Fibroblast of peridontal ligament (primary cell): ENCODE data around the gene DPF3.
A peak's percentile ranks its signal among the peaks of the same experiment; 100 is the strongest.

Experiments
- DNase-seq: peaks from one replicate; pipeline ENCODE4 v3.0.0-alpha.2; 2010; ENCODE audit errors: extremely low read depth

DPF3 gene

GRCh38 chr14:72682188-72682587, 211.7 kb downstream of the DPF3 start:
- DNase-seq, result peak; percentile 99

DNA sequence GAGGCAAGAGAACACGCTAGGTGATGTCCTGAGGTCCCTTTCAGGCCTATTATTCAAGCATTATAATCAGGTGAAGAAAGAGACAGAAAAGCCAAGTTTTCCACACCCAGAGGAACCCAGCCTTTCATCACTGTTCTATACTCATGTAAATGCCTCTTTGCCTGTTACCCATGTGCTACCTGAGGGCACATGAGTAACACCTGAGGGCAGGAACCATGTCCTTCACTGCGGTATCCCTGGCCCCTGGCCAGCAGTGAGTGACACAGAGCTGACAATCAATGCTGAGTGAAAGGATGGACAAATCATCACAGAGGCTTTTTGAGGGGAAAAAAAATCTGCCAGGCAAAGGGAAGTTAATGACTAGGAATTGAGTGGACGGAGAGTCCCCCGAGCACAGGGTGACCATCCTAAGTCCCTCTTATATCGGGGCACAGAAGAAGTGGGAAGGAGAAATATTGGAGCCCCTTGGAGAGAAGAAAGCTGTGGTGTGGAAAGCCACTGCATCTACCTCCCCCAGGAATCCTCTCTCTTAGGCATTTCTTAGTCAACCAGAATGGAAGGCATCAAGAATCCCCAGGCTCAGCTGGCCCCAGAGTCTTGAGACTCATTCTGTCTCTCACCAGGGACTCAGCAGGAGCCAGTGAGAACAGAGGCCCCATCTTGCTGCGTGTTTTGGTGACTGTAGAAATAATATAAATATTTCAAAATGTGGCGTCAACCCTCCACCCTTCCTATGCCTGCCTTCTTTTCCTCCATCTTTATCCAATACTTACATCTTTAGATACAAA, 212.9 kb downstream of the DPF3 start:
- no peak for DNase-seq

- no peak for DNase-seq
Measured at GRCh38 chr14:72679536-72680151, 214.3 kb downstream of the DPF3 start.

- DNase-seq, result no peak
Measured at GRCh38 chr14:72679141-72679535, 214.8 kb downstream of the DPF3 start.

DNA sequence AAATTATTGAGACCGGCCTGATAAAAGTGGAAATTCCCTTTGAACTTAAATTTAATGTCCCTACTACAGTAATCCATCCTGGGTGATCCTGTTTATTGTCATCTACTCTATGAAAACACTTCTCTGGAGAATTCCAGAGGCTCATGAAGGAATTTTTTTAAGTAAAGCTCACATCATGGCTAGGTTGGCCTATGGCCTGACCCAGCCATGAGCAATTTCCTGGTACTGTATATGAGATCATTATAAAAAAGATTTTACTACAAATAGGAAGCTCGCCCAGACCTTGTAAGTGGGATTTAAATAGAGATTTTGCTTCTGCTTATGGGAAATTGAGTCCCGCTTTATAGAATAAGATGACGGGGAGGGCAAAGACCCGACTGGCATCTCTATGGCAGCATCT, 215.5 kb downstream of the DPF3 start:
- DNase-seq, result peak; percentile 67

DNA sequence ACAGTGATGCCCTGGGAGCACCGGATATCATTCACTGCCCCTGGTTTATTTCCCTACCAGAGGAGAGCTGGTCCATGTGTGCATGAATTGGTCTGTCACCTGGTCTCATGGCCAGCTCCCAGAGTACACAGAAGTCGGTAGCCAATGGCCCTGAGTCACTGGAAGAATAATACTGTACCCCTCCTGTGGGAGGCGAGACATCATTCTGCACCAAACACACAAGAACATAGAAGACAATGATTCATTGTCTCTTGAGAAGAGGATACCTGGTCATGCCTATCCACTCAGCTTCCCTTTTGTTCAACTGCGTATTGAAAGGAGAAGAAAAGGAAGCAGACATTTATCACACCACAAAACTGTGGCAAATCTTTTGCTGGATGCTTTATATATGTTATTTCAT, 216.2 kb downstream of the DPF3 start:
- DNase-seq, result no peak

- no peak for DNase-seq
Measured at GRCh38 chr14:72675126-72675525, 218.8 kb downstream of the DPF3 start.

- no peak for DNase-seq
Measured at GRCh38 chr14:72673179-72673578, 220.7 kb downstream of the DPF3 start.

- peak; percentile 76 for DNase-seq
Measured at GRCh38 chr14:72666610-72667009, 227.3 kb downstream of the DPF3 start.

DNA sequence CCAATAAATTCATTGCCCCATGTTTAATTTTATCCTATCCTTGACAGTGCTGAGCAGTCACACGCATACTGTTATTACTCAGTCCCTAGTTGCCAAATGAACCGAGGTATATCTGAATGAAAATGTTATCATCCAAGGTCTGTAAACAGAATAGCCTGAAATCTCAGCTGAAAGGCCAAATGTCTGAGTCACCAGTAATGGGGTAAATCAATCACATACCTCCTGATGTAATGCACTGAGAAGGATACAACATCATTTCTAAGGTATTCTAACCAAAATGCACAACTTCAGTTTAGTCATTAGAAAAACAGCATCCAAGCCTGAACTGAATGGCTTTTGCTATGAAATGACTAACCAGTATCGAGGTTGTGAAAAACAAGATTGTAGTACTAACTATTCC, 228.6 kb downstream of the DPF3 start:
- peak; percentile 99 for DNase-seq

DNA sequence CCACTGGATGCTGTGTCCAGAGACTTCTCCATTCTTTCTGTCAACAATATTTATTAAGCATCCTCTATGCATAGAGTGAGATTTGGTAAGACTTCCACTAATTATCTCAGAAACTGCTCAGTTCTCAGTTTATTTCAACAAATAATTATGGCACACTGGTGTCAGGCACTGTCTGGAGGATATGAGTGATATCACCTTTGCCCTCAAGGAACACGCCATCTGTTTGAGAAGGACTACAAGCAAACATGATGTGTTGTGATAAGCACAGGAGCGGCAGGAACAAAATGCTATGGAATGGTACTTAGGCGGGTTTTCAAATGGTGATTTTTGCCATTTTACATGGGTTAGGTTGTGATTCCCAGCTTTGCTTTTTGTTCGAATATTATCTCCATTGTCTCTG, 229.2 kb downstream of the DPF3 start:
- DNase-seq, result no peak

DNA sequence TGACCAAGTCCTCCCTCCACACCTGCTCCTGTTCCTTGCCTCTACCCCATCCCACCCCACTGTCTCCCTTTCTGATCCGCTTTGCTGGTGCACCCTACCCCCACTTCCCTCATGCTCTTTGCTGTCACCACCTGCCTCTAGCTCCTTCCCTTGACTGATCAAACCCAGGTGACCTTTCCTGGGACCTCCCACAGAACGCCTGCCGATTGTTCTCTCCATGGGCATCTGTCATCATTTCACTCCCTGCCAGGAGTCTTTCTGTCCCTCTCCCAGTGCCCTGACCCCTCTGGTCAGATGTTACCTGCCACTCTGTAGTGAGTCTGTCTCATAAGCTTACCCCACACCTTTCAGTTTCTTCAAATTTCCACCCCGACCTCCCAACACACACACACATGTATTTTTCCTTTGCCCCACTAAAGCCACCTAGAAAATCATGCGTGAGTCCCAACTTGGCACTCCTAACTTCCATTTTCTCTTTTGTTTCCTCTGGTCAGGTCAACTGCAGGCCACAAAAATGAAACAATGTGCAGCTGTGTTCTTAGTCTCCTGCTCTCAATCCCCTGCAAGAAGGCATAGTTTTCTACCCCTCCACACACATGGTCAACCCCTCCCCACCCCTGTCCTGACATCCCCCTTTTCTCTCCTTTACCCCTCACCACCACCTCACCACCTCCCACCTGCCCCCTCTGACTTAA, 229.8 kb downstream of the DPF3 start:
- DNase-seq, result peak; percentile 53

- DNase-seq, result no peak
Measured at GRCh38 chr14:72663076-72663487, 230.8 kb downstream of the DPF3 start.

- DNase-seq, result no peak
Measured at GRCh38 chr14:72662214-72662613, 231.7 kb downstream of the DPF3 start.

GRCh38 chr14:72657214-72657921, 236.5 kb downstream of the DPF3 start:
- DNase-seq, result peak; percentile 49

DNA sequence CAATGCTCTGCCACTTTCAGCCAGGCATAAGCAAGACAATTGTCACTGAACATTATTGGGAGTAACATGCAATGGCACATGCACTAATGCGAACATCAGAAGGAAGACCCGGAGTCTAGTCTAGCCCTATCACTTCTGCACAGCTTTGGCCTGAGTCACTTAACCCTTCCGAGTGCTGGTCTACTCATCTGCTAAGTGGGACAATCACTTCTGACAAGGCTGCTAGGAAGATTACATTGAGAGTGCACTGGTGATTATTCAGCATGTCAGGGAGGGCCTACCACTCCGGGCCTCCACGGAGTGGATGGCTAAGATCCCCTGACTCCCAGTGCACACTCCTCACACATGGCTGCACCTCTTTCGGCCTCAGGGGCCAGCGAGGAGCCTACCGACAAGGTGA, 240.9 kb downstream of the DPF3 start:
- no peak for DNase-seq

DNA sequence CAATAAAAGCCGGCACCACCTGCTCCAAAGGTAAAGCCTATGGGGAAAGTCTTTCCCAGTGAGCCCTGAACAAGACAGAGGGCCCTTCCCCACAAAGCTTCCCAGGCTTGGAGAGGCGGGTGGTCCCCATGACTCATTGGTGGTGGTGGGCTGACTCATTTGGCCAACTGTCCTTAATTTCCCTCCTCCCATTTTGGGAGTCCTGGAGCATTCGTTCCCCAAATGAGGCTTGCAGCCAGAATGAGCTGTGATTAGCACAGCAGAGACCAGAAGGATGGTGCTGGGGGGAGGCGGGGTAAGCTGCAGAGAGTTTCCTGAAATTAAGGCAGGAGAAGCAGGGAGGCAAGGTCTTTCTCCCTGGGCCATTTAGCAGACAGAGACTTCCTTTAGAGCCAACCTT, 241.7 kb downstream of the DPF3 start:
- DNase-seq, result no peak

- DNase-seq, result no peak
Measured at GRCh38 chr14:72651714-72652113, 242.2 kb downstream of the DPF3 start.

- no peak for DNase-seq
Measured at GRCh38 chr14:72651081-72651480, 242.8 kb downstream of the DPF3 start.

DNA sequence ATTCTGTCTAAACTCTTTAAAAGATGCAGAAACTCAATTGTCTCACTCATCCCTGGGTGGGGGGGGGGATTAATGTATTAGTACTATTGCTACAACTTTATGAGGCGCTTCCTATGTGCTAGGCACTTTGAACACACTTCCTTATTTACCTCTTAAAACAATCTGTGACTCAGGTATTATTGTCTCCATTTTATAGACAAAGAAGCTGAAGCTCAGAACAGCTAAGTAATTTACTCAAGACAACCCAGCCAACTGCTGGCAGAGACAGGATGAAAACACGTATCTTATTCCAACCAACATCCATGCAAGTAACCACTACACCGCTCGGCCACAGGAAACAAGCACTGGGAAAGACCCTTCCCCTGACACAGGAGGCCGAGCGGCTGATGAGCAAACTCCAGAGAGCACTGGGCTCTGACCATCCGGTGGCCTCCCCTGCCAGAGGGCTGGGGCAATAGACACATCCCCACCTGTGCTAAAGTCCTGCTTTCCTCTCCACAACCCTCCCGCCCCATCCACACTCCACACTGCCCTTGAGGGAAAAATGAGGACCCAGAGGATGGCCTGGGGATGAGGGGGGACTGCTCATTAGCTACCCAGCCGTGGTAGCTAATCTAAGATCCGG, 244.2 kb downstream of the DPF3 start:
- no peak for DNase-seq

DNA sequence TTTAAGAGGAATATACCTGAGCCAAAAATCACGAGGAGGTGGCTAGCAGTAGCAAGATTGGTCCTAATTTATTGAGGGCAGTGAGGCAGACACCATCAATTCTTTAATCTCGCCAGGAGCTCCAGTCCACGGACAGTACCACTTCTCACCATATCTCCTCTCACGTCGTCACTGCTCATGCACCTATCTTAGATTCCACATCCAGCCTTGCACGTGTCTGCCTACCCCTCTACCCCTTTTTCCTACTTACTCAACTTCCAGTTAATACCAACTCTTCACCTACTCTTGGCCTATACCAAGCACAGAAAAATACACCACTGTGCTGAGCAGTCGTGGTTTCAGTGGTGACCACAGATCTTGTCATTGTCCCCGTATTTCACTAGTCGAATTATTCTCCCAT, 246.1 kb downstream of the DPF3 start:
- no peak for DNase-seq
